ENCODE data around the gene ACTG2.
A peak's percentile ranks its signal among the peaks of the same experiment; 100 is the strongest.

ACTG2 gene

GRCh38 chr2:73915437-73915993 lies 22.7 kb downstream of the ACTG2 start:
- no peak for DNase-seq

- no peak for DNase-seq
Observed at GRCh38 chr2:73916666-73917065, 23.9 kb downstream of the ACTG2 start.

GRCh38 chr2:73917296-73917695 lies 24.5 kb downstream of the ACTG2 start:
- no peak for DNase-seq

- DNase-seq: no peak
Observed at GRCh38 chr2:73917696-73918207, 24.9 kb downstream of the ACTG2 start.

- DNase-seq: no peak
Observed at GRCh38 chr2:73918856-73919255, 26.0 kb downstream of the ACTG2 start.

GRCh38 chr2:73919596-73920228 lies 26.9 kb downstream of the ACTG2 start:
- DNase-seq: no peak

GRCh38 chr2:73920577-73921545 lies 28.1 kb downstream of the ACTG2 start:
- DNase-seq: peak; percentile 36

GRCh38 chr2:73921581-73921980 lies 28.8 kb downstream of the ACTG2 start:
- no peak for DNase-seq

GRCh38 chr2:73922681-73923080 lies 29.9 kb downstream of the ACTG2 start:
- DNase-seq: no peak

- DNase-seq: no peak
Observed at GRCh38 chr2:73925033-73925704, 32.4 kb downstream of the ACTG2 start.

- no peak for DNase-seq
Observed at GRCh38 chr2:73925853-73926492, 33.2 kb downstream of the ACTG2 start.

GRCh38 chr2:73926493-73927327 lies 33.9 kb downstream of the ACTG2 start, which contains the start of gene DGUOK:
DGUOK (plus strand) TSS chr2:73926880; CDS start chr2:73926911, 31 bp downstream.
- peak; percentile 99 for DNase-seq

- DNase-seq: no peak
Observed at GRCh38 chr2:73927344-73927743, 34.5 kb downstream of the ACTG2 start.

GRCh38 chr2:73928963-73929347 lies 36.1 kb downstream of the ACTG2 start:
- DNase-seq: no peak

- DNase-seq: no peak
Observed at GRCh38 chr2:73930386-73930785, 37.6 kb downstream of the ACTG2 start.

GRCh38 chr2:73931531-73932500 lies 39.0 kb downstream of the ACTG2 start:
- peak; percentile 68 for DNase-seq

- no peak for DNase-seq
Observed at GRCh38 chr2:73933194-73933593, 40.4 kb downstream of the ACTG2 start.

- peak; percentile 25 for DNase-seq
Observed at GRCh38 chr2:73935641-73936040, 42.8 kb downstream of the ACTG2 start.

GRCh38 chr2:73937103-73937885 lies 44.5 kb downstream of the ACTG2 start:
- DNase-seq: no peak

Data from HCEC 1CT (cell line).